PFSK-1 (cell line): ENCODE data around the gene CCDC137.

Experiments
- FOXP2 ChIP-seq: optimal IDR thresholded peaks from 2 replicates; pipeline ENCODE3; 2011; ENCODE audit warnings: borderline replicate concordance, control low read depth, inconsistent platforms; ENCODE audit not compliant: insufficient read depth; ENCODE audit errors: extremely low read length, extremely low read depth
- POLR2AphosphoS5 ChIP-seq: IDR thresholded peaks from 2 replicates; pipeline ENCODE4 v1.6.1; 2012; ENCODE audit warnings: low read depth, mild to moderate bottlenecking, control low read depth, low read length, moderate library complexity
- REST ChIP-seq, 2 experiments: IDR thresholded peaks; 2 replicates each; pipeline versions ENCODE4 v1.6.1 to v1.8.0; 2011 to 2012; ENCODE audit warnings: low read depth in 2 of 2, low read length in 2 of 2, control low read depth in 1 of 2, inconsistent platforms in 1 of 2, mild to moderate bottlenecking in 1 of 2, moderate library complexity in 1 of 2; ENCODE audit not compliant: insufficient read depth in 1 of 2
- SIN3A ChIP-seq: IDR thresholded peaks from 2 replicates; pipeline ENCODE4 v1.6.1; 2012; ENCODE audit warnings: mild to moderate bottlenecking, low read length, moderate library complexity, borderline replicate concordance; ENCODE audit not compliant: insufficient read depth
- TAF1 ChIP-seq: IDR thresholded peaks from 2 replicates; pipeline ENCODE4 v1.6.1; 2012; ENCODE audit warnings: low read length, control low read depth, borderline replicate concordance; ENCODE audit not compliant: insufficient read depth

- TF ChIP-seq TAF1 (no peak), REST (IDR thresholded peaks at IDR 0.05; ENCODE audit: insufficient read depth in 1 of 2, low read depth in 2 of 2, low read length in 2 of 2) (no peak), SIN3A (no peak), POLR2AphosphoS5 (no peak), FOXP2 (no peak)
These were observed 48.0 kb downstream of the CCDC137 start for GRCh38 chr17:81714412-81715106.
